ENCODE measurements around the gene RPL29.

DNA sequence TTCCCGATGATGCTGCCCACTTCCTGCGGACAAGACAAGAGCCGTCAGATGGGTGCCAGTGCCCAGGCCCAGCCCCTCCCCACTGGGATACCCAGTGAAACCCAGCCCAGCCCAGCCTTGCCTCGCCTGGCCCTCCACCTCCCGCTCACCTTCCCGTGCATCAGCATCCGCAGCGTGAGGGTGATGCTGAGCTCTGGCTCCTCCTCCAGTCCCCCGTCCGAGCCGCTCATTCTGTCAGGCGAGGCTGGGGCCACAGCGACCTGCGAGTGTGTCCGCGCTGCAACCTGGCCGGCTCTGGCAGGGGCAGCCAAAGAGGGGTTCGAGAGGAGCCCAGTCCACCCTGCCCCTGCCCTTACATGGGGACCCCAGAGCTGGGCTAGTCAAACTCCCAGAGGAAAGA, 34.7 kb downstream of the RPL29 start:
- TF ChIP-seq, protein P1, sequence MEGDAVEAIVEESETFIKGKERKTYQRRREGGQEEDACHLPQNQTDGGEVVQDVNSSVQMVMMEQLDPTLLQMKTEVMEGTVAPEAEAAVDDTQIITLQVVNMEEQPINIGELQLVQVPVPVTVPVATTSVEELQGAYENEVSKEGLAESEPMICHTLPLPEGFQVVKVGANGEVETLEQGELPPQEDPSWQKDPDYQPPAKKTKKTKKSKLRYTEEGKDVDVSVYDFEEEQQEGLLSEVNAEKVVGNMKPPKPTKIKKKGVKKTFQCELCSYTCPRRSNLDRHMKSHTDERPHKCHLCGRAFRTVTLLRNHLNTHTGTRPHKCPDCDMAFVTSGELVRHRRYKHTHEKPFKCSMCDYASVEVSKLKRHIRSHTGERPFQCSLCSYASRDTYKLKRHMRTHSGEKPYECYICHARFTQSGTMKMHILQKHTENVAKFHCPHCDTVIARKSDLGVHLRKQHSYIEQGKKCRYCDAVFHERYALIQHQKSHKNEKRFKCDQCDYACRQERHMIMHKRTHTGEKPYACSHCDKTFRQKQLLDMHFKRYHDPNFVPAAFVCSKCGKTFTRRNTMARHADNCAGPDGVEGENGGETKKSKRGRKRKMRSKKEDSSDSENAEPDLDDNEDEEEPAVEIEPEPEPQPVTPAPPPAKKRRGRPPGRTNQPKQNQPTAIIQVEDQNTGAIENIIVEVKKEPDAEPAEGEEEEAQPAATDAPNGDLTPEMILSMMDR (IDR thresholded peaks at IDR 0.05), result no peak
- no peak for TF ChIP-seq EP300 (IDR thresholded peaks at IDR 0.05)

Measured in sigmoid colon (tissue), 4 donors.